Sigmoid colon (tissue), 7 donors: Measurements from ENCODE around the gene LDLRAD4. TPM values are rescaled to one million over a fixed set of nuclear protein-coding genes. Genes with fewer than 3 reads are reported as not detected.

ENCODE experiments used
- DNase-seq: peaks from one replicate; pipeline ENCODE4 v3.0.0-alpha.2; 2019
- H3K27ac ChIP-seq, 4 donors: fragments of 200-600 bp; sonication (generic); one replicate each; pipeline ENCODE4 v1.5.1; 2016 to 2019; ENCODE audit warnings: mild to moderate bottlenecking in 1 of 4
- H3K27me3 ChIP-seq, 3 donors: fragments of 200-600 bp; sonication (generic); one replicate each; pipeline ENCODE4 v1.5.1; 2019; ENCODE audit warnings: mild to moderate bottlenecking in 1 of 3
- H3K36me3 ChIP-seq, 4 donors: fragments of 200-600 bp; sonication (generic); one replicate each; pipeline ENCODE4 v1.5.1; 2016 to 2019
- H3K4me1 ChIP-seq, 4 donors: fragments of 200-600 bp; sonication (generic); one replicate each; pipeline ENCODE4 v1.5.1; 2017 to 2019
- H3K4me3 ChIP-seq, 4 donors: fragments of 200-600 bp; sonication (generic); one replicate each; pipeline ENCODE4 v1.5.1; 2017 to 2019; ENCODE audit warnings: mild to moderate bottlenecking in 2 of 4, moderate library complexity in 1 of 4
- H3K9me3 ChIP-seq, 4 donors: fragments of 200-600 bp in 3 of 4; sonication (generic) in 3 of 4; one replicate each; pipeline versions ENCODE4 v1.5.1 to v1.6.1; 2013 to 2019
- EP300 ChIP-seq, 4 donors: sonication (generic); formaldehyde crosslinking; IDR thresholded peaks; one replicate each; pipeline ENCODE4 v1.6.1; 2017; ENCODE audit warnings: antibody characterized with exemption in 4 of 4
- POLR2A ChIP-seq, 2 donors: fragments of 450-650 bp; IDR thresholded peaks; one replicate each; pipeline ENCODE4 v1.6.1; 2016; ENCODE audit warnings: antibody characterized with exemption in 2 of 2, mild to moderate bottlenecking in 2 of 2, moderate library complexity in 2 of 2
- POLR2AphosphoS5 ChIP-seq, 4 donors: sonication (generic); formaldehyde crosslinking; IDR thresholded peaks; one replicate each; pipeline ENCODE4 v1.6.1; 2017; ENCODE audit warnings: antibody characterized with exemption in 4 of 4
- WGBS, 2 donors: extraction: QIAGEN DNeasy Blood & Tissue Kit; methylation state at CpG; one replicate each; pipeline ENCODE4 v1.1.7; 2013; 5-methylcytosine and 5-hydroxymethylcytosine counted together
- intact Hi-C: fragments of 100-400 bp; cut with DNase I; formaldehyde crosslinking; loops from one replicate; pipeline ENCODE4 v1.15.1; 2023
- polyA plus RNA-seq, 3 donors: library from polyadenylated mRNA; stranded (reverse); fragments of 200-250 nt; gene quantifications; one replicate each; pipeline ENCODE4 v1.2.3, GENCODE V29; 2013
- total RNA-seq, 4 donors: library from RNA; depleted of rRNA; stranded (reverse); fragments of >200 nt; gene quantifications; one replicate each; pipeline ENCODE4 v1.1.0, GENCODE V29; 2016
- TF ChIP-seq, protein P1 (sequence below), 4 experiments: fragments of 450-650 bp in 3 of 4; fragments of 200-600 bp in 1 of 4; IDR thresholded peaks; one replicate each; pipeline ENCODE4 v1.5.1; 2016 to 2019; ENCODE audit warnings: antibody characterized with exemption in 4 of 4, mild to moderate bottlenecking in 3 of 4, moderate library complexity in 2 of 4
- donor health status: healthy with polysubstance abuse.
- donor health status: Bipolar disorder and iron deficiency.
- donor health status: healthy.

LDLRAD4 gene
- total and polyA plus RNA-seq, 7 donors: 1.2 to 28.2 (median 17.2) TPM

DNA sequence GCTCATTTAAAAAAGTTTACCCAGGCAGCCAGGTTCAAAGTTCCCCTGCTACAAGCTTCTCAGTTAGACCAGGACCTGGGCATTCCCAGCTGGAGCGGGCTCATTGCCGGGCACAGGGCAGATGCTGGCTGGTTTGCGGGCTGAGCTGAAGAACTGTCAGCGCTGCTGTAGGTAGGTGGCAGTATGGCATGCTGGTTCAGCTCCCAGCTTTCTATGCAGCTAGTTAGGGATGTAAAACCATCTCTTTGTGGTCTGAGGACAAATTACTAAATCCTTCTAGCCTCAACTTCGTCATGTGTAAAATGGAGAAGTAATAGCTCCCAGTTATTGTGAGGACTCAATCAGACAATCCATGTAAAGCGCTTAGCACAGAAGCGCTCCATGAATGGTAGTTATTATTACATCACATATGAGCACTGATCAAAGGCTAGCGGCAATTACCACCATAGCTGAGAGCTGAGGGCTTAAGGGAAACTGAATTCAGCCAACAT, 2.4 kb upstream of the LDLRAD4 start:
- intact Hi-C loops: loop anchor here (1.0 to 5.0 kb wide), 4 partner anchors 314 to 511 kb away; partner anchors contain the start of genes FAM210A and RNMT
- WGBS, 2 donors: 3 to 13% methylated on average over 8 of the region's 8 CpGs

DNA sequence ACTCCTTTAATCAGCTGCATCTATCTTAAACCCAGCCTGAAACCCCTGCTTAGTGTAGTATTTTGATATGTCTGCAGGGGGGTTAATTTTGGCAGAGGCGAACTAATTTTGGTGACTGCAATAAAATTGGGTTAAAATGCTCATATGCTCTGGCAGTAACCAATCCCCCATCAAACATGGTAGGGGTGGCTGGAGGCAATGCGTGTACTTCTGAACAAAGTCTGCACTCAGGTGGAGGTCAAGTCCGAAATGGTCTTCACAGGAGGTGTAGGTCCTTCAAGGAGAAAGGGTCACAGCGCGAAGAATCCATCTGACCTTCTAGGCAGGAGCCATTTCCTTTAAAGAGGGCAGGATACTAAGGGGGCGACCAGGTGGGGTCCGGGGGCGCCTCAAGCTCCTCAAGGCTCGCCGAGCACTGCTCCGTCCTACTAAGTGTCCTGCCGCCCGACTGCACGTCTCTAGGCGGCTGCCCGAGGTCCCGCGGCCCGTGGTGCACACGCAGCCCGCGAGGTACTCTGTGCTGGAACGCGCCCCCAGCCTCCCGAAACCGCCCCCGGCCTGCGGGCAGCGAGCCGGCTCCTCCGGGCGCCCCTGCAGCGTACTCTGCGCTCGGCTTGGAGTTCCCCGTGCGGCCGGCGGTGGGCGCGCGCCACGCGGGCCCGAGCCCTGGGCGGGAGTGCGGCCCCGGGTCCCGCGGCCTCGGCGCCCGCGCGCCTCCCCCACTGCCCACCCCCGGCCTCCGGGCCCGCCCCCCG, 1.7 kb upstream of the LDLRAD4 start:
- Histone ChIP-seq H3K36me3 (no peaks in the 10 kb centered on the region), H3K27ac (peak overlapping the region; percentile 87 to 94 (median 90)), H3K4me3 (peak overlapping the region; percentile 73 to 93 (median 78)), H3K4me1 (peaks cover 0 to 45% (median 44%) of the 10 kb centered on the region in 4 donors), H3K9me3 (no peaks in the 10 kb centered on the region), H3K27me3 (no peaks in the 10 kb centered on the region)
- WGBS, 2 donors: 1 to 3% methylated on average over 59 of the region's 59 CpGs
- intact Hi-C loops: loop anchor here (1.0 to 5.0 kb wide), 4 partner anchors 313 to 510 kb away; partner anchors contain the start of genes FAM210A and RNMT
- TF ChIP-seq, protein P1, sequence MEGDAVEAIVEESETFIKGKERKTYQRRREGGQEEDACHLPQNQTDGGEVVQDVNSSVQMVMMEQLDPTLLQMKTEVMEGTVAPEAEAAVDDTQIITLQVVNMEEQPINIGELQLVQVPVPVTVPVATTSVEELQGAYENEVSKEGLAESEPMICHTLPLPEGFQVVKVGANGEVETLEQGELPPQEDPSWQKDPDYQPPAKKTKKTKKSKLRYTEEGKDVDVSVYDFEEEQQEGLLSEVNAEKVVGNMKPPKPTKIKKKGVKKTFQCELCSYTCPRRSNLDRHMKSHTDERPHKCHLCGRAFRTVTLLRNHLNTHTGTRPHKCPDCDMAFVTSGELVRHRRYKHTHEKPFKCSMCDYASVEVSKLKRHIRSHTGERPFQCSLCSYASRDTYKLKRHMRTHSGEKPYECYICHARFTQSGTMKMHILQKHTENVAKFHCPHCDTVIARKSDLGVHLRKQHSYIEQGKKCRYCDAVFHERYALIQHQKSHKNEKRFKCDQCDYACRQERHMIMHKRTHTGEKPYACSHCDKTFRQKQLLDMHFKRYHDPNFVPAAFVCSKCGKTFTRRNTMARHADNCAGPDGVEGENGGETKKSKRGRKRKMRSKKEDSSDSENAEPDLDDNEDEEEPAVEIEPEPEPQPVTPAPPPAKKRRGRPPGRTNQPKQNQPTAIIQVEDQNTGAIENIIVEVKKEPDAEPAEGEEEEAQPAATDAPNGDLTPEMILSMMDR (IDR thresholded peaks at IDR 0.05): peak in 2 of 4 experiments; percentile 14 to 53
- no peak for TF ChIP-seq POLR2A (IDR thresholded peaks at IDR 0.05)
- no peak for TF ChIP-seq POLR2AphosphoS5 (IDR thresholded peaks at IDR 0.05)
- no peak for TF ChIP-seq EP300 (IDR thresholded peaks at IDR 0.05)
- DNase-seq: peak; percentile 75

More for the DNA sequence above, 2.4 kb upstream of the LDLRAD4 start:
- Histone ChIP-seq H3K27ac (peak overlapping the region in 3 of 4 donors; percentile 51 to 94 (median 88)), H3K4me3 (no peak overlapping the region), H3K36me3 (no peaks in the 10 kb centered on the region), H3K4me1 (peaks cover 0 to 37% (median 37%) of the 10 kb centered on the region in 4 donors), H3K27me3 (no peaks in the 10 kb centered on the region), H3K9me3 (no peaks in the 10 kb centered on the region)
- peak; percentile 90 for DNase-seq
- peak in 3 of 4 donors; percentile 24 to 56 (median 53) for TF ChIP-seq POLR2AphosphoS5 (IDR thresholded peaks at IDR 0.05)
- no peak for TF ChIP-seq POLR2A (IDR thresholded peaks at IDR 0.05)
- TF ChIP-seq, protein P1 (IDR thresholded peaks at IDR 0.05): peak; percentile 70 to 79 (median 78)

- Histone ChIP-seq H3K27ac (peak overlapping the region; percentile 87 to 94 (median 90)), H3K4me1 (peaks cover 0 to 51% (median 50%) of the 10 kb centered on the region in 4 donors), H3K4me3 (peak overlapping the region; percentile 73 to 93 (median 78)), H3K9me3 (no peaks in the 10 kb centered on the region), H3K27me3 (no peaks in the 10 kb centered on the region), H3K36me3 (no peaks in the 10 kb centered on the region)
- 0% methylated on average over 64 of the region's 64 CpGs for WGBS, 2 donors
- peak; percentile 75 for DNase-seq
- TF ChIP-seq POLR2A (IDR thresholded peaks at IDR 0.05) (no peak), EP300 (IDR thresholded peaks at IDR 0.05) (no peak), POLR2AphosphoS5 (IDR thresholded peaks at IDR 0.05) (peak in 1 of 4 donors; percentile 3)
- TF ChIP-seq, protein P1 (IDR thresholded peaks at IDR 0.05): no peak
- intact Hi-C loops: loop anchor here (2.0 to 5.0 kb wide), 2 partner anchors 395 to 509 kb away; partner anchors contain the start of genes FAM210A and RNMT
Observed at GRCh38 chr18:13217466-13217961, 1.0 kb upstream of the LDLRAD4 start.

GRCh38 chr18:13217971-13218367, 591 bp upstream of the LDLRAD4 start:
- DNase-seq: no peak
- 0 to 1% methylated on average over 53 of the region's 53 CpGs for WGBS, 2 donors
- H3K9me3 ChIP-seq: no peaks in the 10 kb centered on the region
- no peak for TF ChIP-seq POLR2A (IDR thresholded peaks at IDR 0.05)
- TF ChIP-seq, protein P1 (IDR thresholded peaks at IDR 0.05): no peak
- TF ChIP-seq POLR2AphosphoS5 (IDR thresholded peaks at IDR 0.05): peak in 1 of 4 donors; percentile 2
- H3K27ac ChIP-seq: peak overlapping the region; percentile 87 to 94 (median 90)
- no peaks in the 10 kb centered on the region for H3K36me3 ChIP-seq
- H3K27me3 ChIP-seq: no peaks in the 10 kb centered on the region
- peak overlapping the region; percentile 73 to 93 (median 78) for H3K4me3 ChIP-seq
- H3K4me1 ChIP-seq: peaks cover 0 to 56% (median 55%) of the 10 kb centered on the region in 4 donors
- intact Hi-C loops: loop anchor here (2.0 to 5.0 kb wide), 2 partner anchors 394 to 509 kb away; partner anchors contain the start of genes FAM210A and RNMT
